Measurements from ENCODE around the gene EEPD1. TPM values are rescaled to one million over a fixed set of nuclear protein-coding genes. Genes with fewer than 3 reads are reported as not detected.
"Not testable (repeated sequence)": the region's sequence is repeated elsewhere in the genome, so short reads cannot be mapped to it uniquely, and the experiment has no call there.

Gene EEPD1
- total RNA-seq, 1 experiment from 2014 or later = 5.0 TPM

DNA sequence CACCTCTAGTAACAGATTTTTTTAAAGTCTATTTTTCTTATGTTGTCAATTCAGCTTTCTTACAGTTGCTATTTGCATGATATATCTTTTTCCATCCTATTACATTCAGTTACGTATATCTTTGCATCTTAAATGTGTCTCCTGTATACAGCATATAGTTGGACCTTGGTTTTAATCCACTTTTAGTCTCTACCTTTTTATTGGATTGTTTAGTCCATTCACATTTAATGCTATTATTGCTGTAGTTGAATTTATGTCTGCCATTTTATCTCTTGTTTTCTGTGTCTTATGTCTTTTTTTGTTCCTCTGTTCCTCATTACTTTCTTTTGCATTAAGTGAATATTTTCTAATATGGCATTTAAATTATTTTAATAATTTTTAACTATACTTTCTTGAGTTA, 100.6 kb downstream of the EEPD1 start:
- H3K56ac ChIP-seq (ENCODE audit: insufficient read length, low read depth, low read length) = no peak overlapping the region
- no peak overlapping the region for H2AFZ ChIP-seq (ENCODE audit: low read length)
- H3K79me2 ChIP-seq (ENCODE audit: insufficient read depth, low read length) = no peaks in the 10 kb centered on the region
- H4K5ac ChIP-seq (ENCODE audit: insufficient read length, low read depth, low read length) = no peak overlapping the region
- H3K27me3 Mint-ChIP-seq (ENCODE audit: low read depth) = no peaks in the 10 kb centered on the region
- peaks cover 7 to 45% (median 27%) of the 10 kb centered on the region in 3 experiments for H3K36me3 Mint-ChIP-seq (ENCODE audit: insufficient read depth in 1 of 3, low read depth in 3 of 3)
- no peak overlapping the region for H3K18ac ChIP-seq (ENCODE audit: insufficient read length, low read depth, low read length)
- H3K14ac ChIP-seq (ENCODE audit: insufficient read depth, low read length) = no peak overlapping the region
- H3K27me3 ChIP-seq (ENCODE audit: insufficient read depth, low read length) = no peaks in the 10 kb centered on the region
- no peaks in the 10 kb centered on the region for H3K79me1 ChIP-seq (ENCODE audit: insufficient read depth, low read depth, low read length, poor library complexity, severe bottlenecking)
- H2AK5ac ChIP-seq (ENCODE audit: insufficient read length, low read length) = no peak overlapping the region
- H3K4me3 Mint-ChIP-seq = no peak overlapping the region
- no peak overlapping the region for H2BK120ac ChIP-seq (ENCODE audit: low read depth, low read length, poor library complexity, severe bottlenecking)
- no peak overlapping the region for H3K4ac ChIP-seq (ENCODE audit: low read depth, low read length)
- H3T11ph ChIP-seq (ENCODE audit: low read length) = no peak overlapping the region
- no peak overlapping the region for H2BK12ac ChIP-seq (ENCODE audit: insufficient read length, low read depth, low read length)
- no peak overlapping the region for H3K27ac ChIP-seq (ENCODE audit: insufficient read length, low read depth, low read length)
- H4K20me1 ChIP-seq (ENCODE audit: control insufficient read depth, insufficient read depth, insufficient read length) = no peaks in the 10 kb centered on the region
- H3K9me3 ChIP-seq (ENCODE audit: control insufficient read depth, low read depth, low read length) = no peaks in the 10 kb centered on the region
- H3K23ac ChIP-seq (ENCODE audit: insufficient read length, low read depth, low read length) = no peak overlapping the region
- no peak overlapping the region for H3K9ac ChIP-seq (ENCODE audit: extremely low read depth, insufficient read length, low read length)
- H4K8ac ChIP-seq (replicated peaks; ENCODE audit: insufficient read length, low read depth, low read length) = no peak overlapping the region
- peaks cover 17 to 25% of the 10 kb centered on the region in 2 experiments for H3K4me1 Mint-ChIP-seq
- peaks cover 3% of the 10 kb centered on the region; the same call in 1 of the 2 replicates for H3K4me1 ChIP-seq (ENCODE audit: insufficient read depth, low read length)
- H3K27ac Mint-ChIP-seq = no peak overlapping the region
- no peak overlapping the region for H3K4me2 ChIP-seq (ENCODE audit: insufficient read depth, insufficient read length, low read length)
- no peak overlapping the region for H2BK20ac ChIP-seq (ENCODE audit: low read depth, low read length, poor library complexity, severe bottlenecking)
- no peak overlapping the region for H2BK5ac ChIP-seq (ENCODE audit: insufficient read length, low read length)
- peaks cover 35 to 41% of the 10 kb centered on the region in 2 experiments for H3K9me3 Mint-ChIP-seq
- H2BK15ac ChIP-seq (ENCODE audit: low read depth, low read length) = no peak overlapping the region
- DNase-seq = no peak
- no peak for TF ChIP-seq CTCF (conservative IDR thresholded peaks at IDR 0.05)
- no peaks in the 10 kb centered on the region for H3K23me2 ChIP-seq (ENCODE audit: insufficient read length, low read depth, low read length, poor library complexity, severe bottlenecking)
- no peak overlapping the region for H4K91ac ChIP-seq (ENCODE audit: insufficient read length, low read depth, low read length)
- WGBS (ENCODE audit: extremely low coverage, insufficient read length, low lambda C conversion rate) = no CpG with 5 or more reads among the region's 1 CpG

DNA sequence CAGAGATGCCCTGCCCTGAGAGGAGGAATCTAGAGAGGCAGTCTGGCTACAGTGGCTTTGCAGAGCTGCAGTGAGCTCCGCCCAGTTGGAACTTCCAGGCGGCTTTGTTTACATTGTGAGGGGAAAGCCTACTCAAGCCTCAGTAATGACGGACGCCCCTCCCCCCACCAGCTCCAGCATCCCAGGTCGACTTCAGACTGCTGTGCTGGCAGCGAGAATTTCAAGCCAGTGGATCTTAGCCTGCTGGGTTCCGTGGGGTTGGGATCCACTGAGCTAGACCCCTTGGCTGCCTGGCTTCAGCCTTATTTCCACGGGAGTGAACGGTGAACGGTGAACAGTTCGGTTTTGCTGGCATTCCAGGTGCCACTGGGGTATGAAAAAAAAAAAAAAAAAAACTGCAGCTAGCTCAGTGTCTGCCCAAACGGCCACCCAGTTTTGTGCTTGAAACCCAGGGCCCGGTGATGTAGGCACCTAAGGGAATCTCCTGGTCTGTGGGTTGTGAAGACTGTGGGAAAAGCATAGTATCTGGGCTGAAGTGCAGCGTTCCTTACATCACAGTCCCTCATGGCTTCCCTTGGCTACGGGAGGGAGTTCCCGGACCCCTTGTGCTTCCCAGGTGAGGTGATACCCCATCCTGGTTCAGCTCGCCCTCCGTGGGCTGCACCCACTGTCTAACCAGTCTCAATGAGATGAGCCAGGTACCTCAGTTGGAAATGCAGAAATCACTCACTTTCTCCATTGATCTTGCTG, 105.6 kb downstream of the EEPD1 start:
- H3K23ac ChIP-seq (ENCODE audit: insufficient read length, low read depth, low read length); H4K5ac ChIP-seq (ENCODE audit: insufficient read length, low read depth, low read length); H3K9me3 ChIP-seq (ENCODE audit: control insufficient read depth, low read depth, low read length); H3K56ac ChIP-seq (ENCODE audit: insufficient read length, low read depth, low read length); H3K23me2 ChIP-seq (ENCODE audit: insufficient read length, low read depth, low read length, poor library complexity, severe bottlenecking); H2BK120ac ChIP-seq (ENCODE audit: low read depth, low read length, poor library complexity, severe bottlenecking); H4K91ac ChIP-seq (ENCODE audit: insufficient read length, low read depth, low read length); H3K79me2 ChIP-seq (ENCODE audit: insufficient read depth, low read length); H2BK12ac ChIP-seq (ENCODE audit: insufficient read length, low read depth, low read length); H3K27ac ChIP-seq (ENCODE audit: insufficient read length, low read depth, low read length); H2BK5ac ChIP-seq (ENCODE audit: insufficient read length, low read length); H3K27me3 ChIP-seq (ENCODE audit: insufficient read depth, low read length); H3K4ac ChIP-seq (ENCODE audit: low read depth, low read length); H2BK20ac ChIP-seq (ENCODE audit: low read depth, low read length, poor library complexity, severe bottlenecking); H3K27me3 Mint-ChIP-seq (ENCODE audit: low read depth); H2AK5ac ChIP-seq (ENCODE audit: insufficient read length, low read length); H4K8ac ChIP-seq (replicated peaks; ENCODE audit: insufficient read length, low read depth, low read length); H3K9ac ChIP-seq (ENCODE audit: extremely low read depth, insufficient read length, low read length); H3T11ph ChIP-seq (ENCODE audit: low read length); H2AFZ ChIP-seq (ENCODE audit: low read length); H2BK15ac ChIP-seq (ENCODE audit: low read depth, low read length); H3K79me1 ChIP-seq (ENCODE audit: insufficient read depth, low read depth, low read length, poor library complexity, severe bottlenecking); H3K4me1 ChIP-seq (ENCODE audit: insufficient read depth, low read length); H4K20me1 ChIP-seq (ENCODE audit: control insufficient read depth, insufficient read depth, insufficient read length): not testable (repeated sequence)
- H3K4me2 ChIP-seq (ENCODE audit: insufficient read depth, insufficient read length, low read length) = peak overlapping the region; percentile 9
- peak overlapping the region; percentile 66 to 70 for H3K4me3 Mint-ChIP-seq
- peak; percentile 93 for DNase-seq
- H3K18ac ChIP-seq (ENCODE audit: insufficient read length, low read depth, low read length) = peak overlapping the region; percentile 74
- H3K9me3 Mint-ChIP-seq = peaks cover 29 to 36% of the 10 kb centered on the region in 2 experiments
- peaks cover 27 to 31% of the 10 kb centered on the region in 2 experiments for H3K4me1 Mint-ChIP-seq
- peak overlapping the region; percentile 92 to 98 (median 98) for H3K27ac Mint-ChIP-seq
- H3K36me3 Mint-ChIP-seq (ENCODE audit: insufficient read depth in 1 of 3, low read depth in 3 of 3) = peaks cover 5 to 37% (median 23%) of the 10 kb centered on the region in 3 experiments
- WGBS (ENCODE audit: extremely low coverage, insufficient read length, low lambda C conversion rate) = no CpG with 5 or more reads among the region's 18 CpGs
- H3K14ac ChIP-seq (ENCODE audit: insufficient read depth, low read length) = peak overlapping the region; percentile 69

Measured in H9 (cell line).